Neutrophil (primary cell): ENCODE data around the gene LRMDA.

Experiments used
- H3K27ac ChIP-seq: fragments of 200-600 bp; sonication (generic); 2 replicates; pipeline ENCODE4 v1.5.1; 2016; ENCODE audit warnings: mild to moderate bottlenecking, moderate library complexity
- H3K27me3 ChIP-seq: fragments of 200-600 bp; sonication (generic); 2 replicates; pipeline ENCODE4 v1.6.0; 2016; ENCODE audit warnings: mild to moderate bottlenecking
- H3K36me3 ChIP-seq: fragments of 200-600 bp; sonication (generic); 2 replicates; pipeline ENCODE4 v1.5.1; 2017
- H3K4me1 ChIP-seq, 2 experiments: fragments of 200-600 bp in 1 of 2; sonication (generic) in 1 of 2; 1 replicate in 1 of 2; 2 replicates in 1 of 2; pipeline versions ENCODE4 v1.5.1 to v1.6.1; 2013 to 2016; ENCODE audit warnings: low read depth in 1 of 2, low read length in 1 of 2, mild to moderate bottlenecking in 1 of 2, moderate library complexity in 1 of 2; ENCODE audit not compliant: control insufficient read depth in 1 of 2, insufficient read depth in 1 of 2
- H3K4me3 ChIP-seq, 2 experiments: fragments of 200-600 bp in 1 of 2; sonication (generic) in 1 of 2; 1 replicate in 1 of 2; 2 replicates in 1 of 2; pipeline ENCODE4 v1.5.1; 2013 to 2016; ENCODE audit warnings: low read depth in 1 of 2, low read length in 1 of 2, mild to moderate bottlenecking in 1 of 2, moderate library complexity in 1 of 2
- H3K9me3 ChIP-seq: fragments of 200-600 bp; sonication (generic); 2 replicates; pipeline ENCODE4 v1.5.1; 2016
- TF ChIP-seq, protein P1 (sequence below): fragments of 200-600 bp; sonication (generic); IDR thresholded peaks from 2 replicates; pipeline ENCODE4 v1.5.1; 2016; ENCODE audit warnings: antibody characterized with exemption

LRMDA gene

GRCh38 chr10:75936841-75937240, 505.4 kb downstream of the LRMDA start:
- H3K9me3 ChIP-seq = no peaks in the 10 kb centered on the region
- TF ChIP-seq, protein P1, sequence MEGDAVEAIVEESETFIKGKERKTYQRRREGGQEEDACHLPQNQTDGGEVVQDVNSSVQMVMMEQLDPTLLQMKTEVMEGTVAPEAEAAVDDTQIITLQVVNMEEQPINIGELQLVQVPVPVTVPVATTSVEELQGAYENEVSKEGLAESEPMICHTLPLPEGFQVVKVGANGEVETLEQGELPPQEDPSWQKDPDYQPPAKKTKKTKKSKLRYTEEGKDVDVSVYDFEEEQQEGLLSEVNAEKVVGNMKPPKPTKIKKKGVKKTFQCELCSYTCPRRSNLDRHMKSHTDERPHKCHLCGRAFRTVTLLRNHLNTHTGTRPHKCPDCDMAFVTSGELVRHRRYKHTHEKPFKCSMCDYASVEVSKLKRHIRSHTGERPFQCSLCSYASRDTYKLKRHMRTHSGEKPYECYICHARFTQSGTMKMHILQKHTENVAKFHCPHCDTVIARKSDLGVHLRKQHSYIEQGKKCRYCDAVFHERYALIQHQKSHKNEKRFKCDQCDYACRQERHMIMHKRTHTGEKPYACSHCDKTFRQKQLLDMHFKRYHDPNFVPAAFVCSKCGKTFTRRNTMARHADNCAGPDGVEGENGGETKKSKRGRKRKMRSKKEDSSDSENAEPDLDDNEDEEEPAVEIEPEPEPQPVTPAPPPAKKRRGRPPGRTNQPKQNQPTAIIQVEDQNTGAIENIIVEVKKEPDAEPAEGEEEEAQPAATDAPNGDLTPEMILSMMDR = no peak
- peaks cover 0 to 5% of the 10 kb centered on the region in 2 experiments for H3K4me1 ChIP-seq

DNA sequence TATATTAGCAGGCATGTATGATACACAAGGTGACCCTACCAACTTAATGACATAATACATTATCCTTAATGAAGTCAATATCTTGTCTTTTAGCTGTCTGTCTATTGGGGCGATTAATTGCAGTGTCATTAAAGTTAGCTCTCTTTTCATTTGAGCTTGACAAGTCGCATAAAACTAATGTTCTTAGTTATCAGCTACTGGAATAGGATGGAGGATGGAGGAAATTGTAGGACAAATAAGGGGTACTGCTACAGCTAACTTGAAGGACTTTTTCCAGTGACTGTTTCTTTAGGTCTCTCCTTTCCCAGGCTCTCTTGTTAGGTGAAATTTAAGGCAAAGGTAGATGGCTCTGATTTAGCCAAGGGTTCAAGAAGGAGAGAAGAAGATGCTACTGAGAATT, 506.4 kb downstream of the LRMDA start:
- Histone ChIP-seq H3K27me3 (no peaks in the 10 kb centered on the region), H3K27ac (no peak overlapping the region), H3K9me3 (no peaks in the 10 kb centered on the region), H3K36me3 (no peaks in the 10 kb centered on the region), H3K4me3 (no peak overlapping the region), H3K4me1 (peaks cover 0 to 5% of the 10 kb centered on the region in 2 experiments)
- TF ChIP-seq, protein P1 = no peak

More at GRCh38 chr10:75936841-75937240, 505.4 kb downstream of the LRMDA start:
- Histone ChIP-seq H3K4me3 (no peak overlapping the region), H3K27ac (no peak overlapping the region), H3K36me3 (no peaks in the 10 kb centered on the region), H3K27me3 (no peaks in the 10 kb centered on the region)

DNA sequence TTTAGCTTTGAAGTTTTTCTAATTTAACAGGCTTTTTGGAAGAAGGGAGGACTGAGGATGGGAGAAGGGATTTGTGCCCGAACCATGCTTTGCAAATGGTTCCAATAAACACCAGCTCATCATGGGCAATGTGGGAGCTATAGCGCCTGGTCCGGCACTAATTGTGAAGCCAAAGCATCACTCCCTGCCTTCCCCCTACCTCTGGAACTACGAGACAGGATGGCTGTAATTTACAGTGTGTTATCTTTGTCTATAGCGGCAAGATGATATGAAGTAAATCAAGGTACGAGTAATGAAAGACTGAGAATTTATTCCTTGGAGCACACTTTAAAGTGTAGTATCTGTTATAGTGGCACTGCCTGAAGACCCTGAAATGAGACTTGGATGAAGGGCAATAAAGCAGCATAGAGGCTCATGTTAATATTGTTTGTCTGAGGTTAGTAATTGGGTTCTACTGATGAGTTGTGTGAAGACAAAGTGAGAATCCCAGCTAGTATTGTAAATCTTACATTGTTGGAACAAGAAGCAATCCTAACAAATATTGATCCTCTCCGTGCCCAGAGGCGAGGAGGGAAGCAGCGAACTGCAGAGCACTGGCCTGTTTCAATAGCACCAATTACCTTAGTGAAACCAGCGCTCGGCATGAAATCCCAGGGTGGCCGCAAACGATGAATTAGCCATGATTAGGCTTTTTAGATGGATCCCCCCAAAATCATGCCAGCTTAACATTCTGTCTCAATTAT, 507.1 kb downstream of the LRMDA start:
- Histone ChIP-seq H3K4me1 (no peaks in the 10 kb centered on the region), H3K36me3 (no peaks in the 10 kb centered on the region), H3K4me3 (no peak overlapping the region), H3K9me3 (no peaks in the 10 kb centered on the region), H3K27ac (no peak overlapping the region), H3K27me3 (no peaks in the 10 kb centered on the region)
- TF ChIP-seq, protein P1 = no peak

GRCh38 chr10:75939541-75939940, 508.1 kb downstream of the LRMDA start:
- no peaks in the 10 kb centered on the region for H3K27me3 ChIP-seq
- H3K9me3 ChIP-seq = no peaks in the 10 kb centered on the region
- no peak overlapping the region for H3K4me3 ChIP-seq
- H3K36me3 ChIP-seq = no peaks in the 10 kb centered on the region
- H3K4me1 ChIP-seq = no peaks in the 10 kb centered on the region
- TF ChIP-seq, protein P1 = no peak
- H3K27ac ChIP-seq = no peak overlapping the region

GRCh38 chr10:75940742-75941141, 509.3 kb downstream of the LRMDA start:
- Histone ChIP-seq H3K9me3 (no peaks in the 10 kb centered on the region), H3K27ac (no peak overlapping the region), H3K4me1 (no peaks in the 10 kb centered on the region), H3K4me3 (no peak overlapping the region), H3K27me3 (no peaks in the 10 kb centered on the region), H3K36me3 (no peaks in the 10 kb centered on the region)
- TF ChIP-seq, protein P1 = no peak
